Heart right ventricle (tissue), 16 donors: ENCODE data around the gene M1AP. TPM values are rescaled to one million over a fixed set of nuclear protein-coding genes. Genes with fewer than 3 reads are reported as not detected.
A peak's percentile ranks its signal among the peaks of the same experiment; 100 is the strongest.

ENCODE experiments used
- ATAC-seq, 8 donors: fragments of 200-7000 bp; cut with Tn5 transposase; one replicate each; pipeline ENCODE4 v1.9.1; 2020; ENCODE audit warnings: mild to moderate bottlenecking in 8 of 8, moderate library complexity in 8 of 8, moderate number of reproducible peaks in 1 of 8
- DNase-seq, 2 donors: peaks; one replicate each; pipeline ENCODE4 v3.0.0-alpha.2; 2020
- H3K27ac ChIP-seq, 10 donors: fragments of 200-600 bp; sonication (generic) in 2 of 10; one replicate each; pipeline versions ENCODE4 v1.5.0 to v1.8.0; 2020 to 2022; ENCODE audit warnings: mild to moderate bottlenecking in 3 of 10
- H3K27me3 ChIP-seq, 7 donors: fragments of 200-600 bp; one replicate each; pipeline ENCODE4 v1.8.0; 2021 to 2022; ENCODE audit warnings: mild to moderate bottlenecking in 2 of 7
- H3K36me3 ChIP-seq, 9 donors: fragments of 200-600 bp; sonication (generic) in 1 of 9; one replicate each; pipeline versions ENCODE4 v1.5.0 to v1.8.0; 2020 to 2022; ENCODE audit warnings: mild to moderate bottlenecking in 2 of 9
- H3K4me1 ChIP-seq, 9 donors: fragments of 200-600 bp; sonication (generic) in 1 of 9; one replicate each; pipeline versions ENCODE4 v1.5.0 to v1.8.0; 2020 to 2022; ENCODE audit warnings: mild to moderate bottlenecking in 4 of 9
- H3K4me3 ChIP-seq, 10 donors: fragments of 200-600 bp; sonication (generic) in 2 of 10; one replicate each; pipeline versions ENCODE4 v1.5.0 to v1.8.0; 2020 to 2022; ENCODE audit warnings: mild to moderate bottlenecking in 7 of 10, moderate library complexity in 2 of 10
- H3K9me3 ChIP-seq, 11 donors: fragments of 200-600 bp in 10 of 11; sonication (generic) in 2 of 11; one replicate each; pipeline versions ENCODE4 v1.5.0 to v1.8.0; 2013 to 2022; ENCODE audit warnings: mild to moderate bottlenecking in 2 of 11, control low read depth in 1 of 11, moderate library complexity in 1 of 11
- WGBS, 2 donors: extraction: QIAGEN DNeasy Blood & Tissue Kit; methylation state at CpG; one replicate each; pipeline ENCODE4 v1.1.7; 2013; ENCODE audit warnings: inconsistent platforms in 1 of 2; 5-methylcytosine and 5-hydroxymethylcytosine counted together
- intact Hi-C, 10 donors: fragments of 100-400 bp; cut with DNase I; formaldehyde crosslinking; loops; one replicate each; pipeline versions ENCODE4 v1.11.1 to v1.14.2; 2022
- polyA plus RNA-seq, 2 donors: library from polyadenylated mRNA; stranded (reverse); fragments of 200-250 nt; gene quantifications; one replicate each; pipeline ENCODE4 v1.2.3, GENCODE V29; 2013
- total RNA-seq, 10 donors: library from RNA; stranded (reverse); fragmentation: NEBNext Ultra II Directional in 3 of 10; extraction: Animal tissue kit (Norgen Biotek cat#: 25700) in 3 of 10; gene quantifications; one replicate each; pipeline versions ENCODE4 v1.2.1 to v1.2.4, GENCODE V29; 2021 to 2023
- TF ChIP-seq, protein P1 (sequence below), 9 donors: fragments of 200-600 bp; sonication (generic) in 2 of 9; IDR thresholded peaks; one replicate each; pipeline versions ENCODE4 v1.5.0 to v1.8.0; 2021 to 2022; ENCODE audit warnings: antibody characterized with exemption in 9 of 9, mild to moderate bottlenecking in 5 of 9, moderate library complexity in 1 of 9
- donor health status: Arrhythmogenic right ventricular cardiomyopathy.
- donor health status: ischemic (EF 13 %, LVEDD 7.1; RV severe dilation, severe dysfunction).
- donor health status: healthy with polysubstance abuse.
- donor health status: DM: no; HTN: yes; CAD: no.
- donor health status: DM: no; HTN: no; CAD: no.
- donor health status: ischemic (EF 25% LVEDD 6.9; RV normal size, moderate dysfunction).
- donor health status: ischemic (EF 25% LVEDD 5.7; RV mildly dilated, moderate dysfunction).
- donor health status: healthy.
- donor health status: DM: yes; HTN: yes; CAD: no.
- donor health status: Ischemic cardiomyopathy.
- donor health status: ischemic (EF 35%, LVEDD 5.7; RV mildly dilated, moderate dysfunction).
- donor health status: nonischemic (EF 11% LVEDD 7.7; RV severe dilation, severe dysfunction).
- donor health status: DM: yes; HTN: yes; CAD: no.
- donor health status: PGD.
- donor health status: ischemic (EF 29% LVEDD 5.4; RV normal size, mild dysfunction).
- donor health status: nonischemic (EF 23%, LVEDD 6.1; RV moderate dilation, normal function).

Gene M1AP
- total and polyA plus RNA-seq, 12 donors, result 0.03 to 0.44 (median 0.18) TPM; not detected in 7

DNA sequence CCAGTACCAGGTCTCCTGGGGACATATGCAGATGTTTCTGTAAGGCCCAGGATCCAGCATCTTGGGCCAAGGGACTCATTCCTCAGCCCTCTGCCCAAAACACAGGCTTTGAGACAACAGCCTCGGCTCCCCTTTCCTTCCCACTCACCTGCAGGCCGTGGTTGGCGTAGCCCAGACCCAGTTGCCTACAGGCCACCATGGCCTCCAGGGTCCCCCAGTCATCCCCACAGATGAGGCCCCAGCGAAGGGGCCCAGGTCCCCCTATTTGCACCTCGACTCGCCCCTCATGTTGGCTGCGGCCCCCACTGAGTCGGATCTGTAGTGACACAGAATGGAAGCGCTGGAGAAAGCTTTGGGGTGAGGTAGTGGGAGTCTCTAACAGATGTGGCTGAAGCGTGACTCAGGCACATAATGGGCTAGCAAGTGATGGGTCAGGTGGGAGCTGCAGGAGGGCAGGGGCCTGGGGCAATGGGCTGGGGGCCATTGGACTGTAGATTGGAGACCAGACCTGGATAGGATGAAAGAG is 112.6 kb downstream of the M1AP start:
- WGBS, 2 donors, result 93 to 94% methylated on average over 10 of the region's 10 CpGs
- intact Hi-C loops, result no loop called here

DNA sequence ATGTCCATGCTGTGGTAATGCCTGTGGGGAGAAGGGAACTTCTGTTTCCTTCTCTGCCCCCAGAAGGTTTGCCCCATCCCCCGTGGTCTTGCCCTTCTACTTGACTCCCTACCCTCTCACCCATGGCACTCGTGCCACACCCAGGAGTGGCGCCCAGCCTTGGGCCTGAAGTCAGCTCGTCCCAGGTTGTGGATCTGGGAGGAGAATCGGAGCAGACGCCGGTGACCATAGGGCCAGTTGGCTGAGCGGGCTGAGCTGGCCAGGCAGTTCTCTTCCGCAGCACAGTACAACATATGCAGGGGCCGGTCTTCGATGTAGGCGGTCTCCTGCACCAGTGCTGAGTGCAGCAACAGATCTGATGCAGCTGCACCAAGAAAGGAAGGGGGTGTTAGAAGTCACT is 113.7 kb downstream of the M1AP start:
- H3K27ac ChIP-seq, result no peak overlapping the region
- H3K4me3 ChIP-seq, result no peak overlapping the region
- intact Hi-C loops, result loop anchor here in 2 of 10 donors (5.0 kb wide), 2 partner anchors 52 to 53 kb away; partner anchors contain the start of genes CCDC142 (in 1 of the 2) and TTC31 (in 1 of the 2)
- peaks cover 7 to 20% (median 17%) of the 10 kb centered on the region in 9 donors for H3K4me1 ChIP-seq
- TF ChIP-seq, protein P1, sequence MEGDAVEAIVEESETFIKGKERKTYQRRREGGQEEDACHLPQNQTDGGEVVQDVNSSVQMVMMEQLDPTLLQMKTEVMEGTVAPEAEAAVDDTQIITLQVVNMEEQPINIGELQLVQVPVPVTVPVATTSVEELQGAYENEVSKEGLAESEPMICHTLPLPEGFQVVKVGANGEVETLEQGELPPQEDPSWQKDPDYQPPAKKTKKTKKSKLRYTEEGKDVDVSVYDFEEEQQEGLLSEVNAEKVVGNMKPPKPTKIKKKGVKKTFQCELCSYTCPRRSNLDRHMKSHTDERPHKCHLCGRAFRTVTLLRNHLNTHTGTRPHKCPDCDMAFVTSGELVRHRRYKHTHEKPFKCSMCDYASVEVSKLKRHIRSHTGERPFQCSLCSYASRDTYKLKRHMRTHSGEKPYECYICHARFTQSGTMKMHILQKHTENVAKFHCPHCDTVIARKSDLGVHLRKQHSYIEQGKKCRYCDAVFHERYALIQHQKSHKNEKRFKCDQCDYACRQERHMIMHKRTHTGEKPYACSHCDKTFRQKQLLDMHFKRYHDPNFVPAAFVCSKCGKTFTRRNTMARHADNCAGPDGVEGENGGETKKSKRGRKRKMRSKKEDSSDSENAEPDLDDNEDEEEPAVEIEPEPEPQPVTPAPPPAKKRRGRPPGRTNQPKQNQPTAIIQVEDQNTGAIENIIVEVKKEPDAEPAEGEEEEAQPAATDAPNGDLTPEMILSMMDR (IDR thresholded peaks at IDR 0.05), result no peak
- peaks cover 0 to 44% (median 12%) of the 10 kb centered on the region in 9 donors for H3K36me3 ChIP-seq
- no peaks in the 10 kb centered on the region for H3K9me3 ChIP-seq
- DNase-seq, result no peak
- no peak for ATAC-seq
- H3K27me3 ChIP-seq, result no peaks in the 10 kb centered on the region
- 83 to 87% methylated on average over 12 of the region's 12 CpGs for WGBS, 2 donors

More for the DNA sequence above, 112.6 kb downstream of the M1AP start:
- Histone ChIP-seq H3K4me1 (peaks cover 11 to 28% (median 17%) of the 10 kb centered on the region in 9 donors), H3K4me3 (no peak overlapping the region), H3K27me3 (no peaks in the 10 kb centered on the region), H3K9me3 (no peaks in the 10 kb centered on the region), H3K27ac (no peak overlapping the region), H3K36me3 (peaks cover 0 to 44% (median 12%) of the 10 kb centered on the region in 9 donors)
- ATAC-seq (no peak), DNase-seq (no peak)
- TF ChIP-seq, protein P1 (IDR thresholded peaks at IDR 0.05), result no peak

DNA sequence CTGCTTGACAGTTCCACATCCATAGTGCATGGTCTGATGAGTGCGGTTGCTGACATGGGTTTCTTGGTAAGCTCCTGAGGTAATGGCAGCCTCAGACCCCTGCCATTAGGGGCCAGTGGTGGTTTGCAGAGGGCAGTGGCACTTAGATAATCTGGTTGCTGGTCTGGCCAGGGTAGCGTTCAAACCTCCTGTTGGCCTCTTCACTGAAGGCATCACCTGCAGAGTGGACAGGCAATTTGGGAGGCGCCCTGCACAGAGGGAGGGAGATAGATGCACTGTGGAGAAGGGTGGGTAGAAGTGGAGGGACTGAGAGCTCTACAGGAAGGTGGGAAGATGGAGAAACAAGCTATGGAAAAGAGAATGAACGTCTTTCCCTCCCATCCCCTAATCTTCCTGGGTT is 114.7 kb downstream of the M1AP start:
- intact Hi-C loops, result loop anchor here in 2 of 10 donors (5.0 kb wide), 2 partner anchors 51 to 54 kb away; partner anchors contain the start of genes CCDC142 (in 1 of the 2) and TTC31 (in 1 of the 2)
- TF ChIP-seq, protein P1 (IDR thresholded peaks at IDR 0.05), result no peak
- Histone ChIP-seq H3K36me3 (peaks cover 0 to 45% (median 12%) of the 10 kb centered on the region in 9 donors), H3K27me3 (no peaks in the 10 kb centered on the region), H3K4me3 (no peak overlapping the region), H3K27ac (no peak overlapping the region), H3K4me1 (peaks cover 10 to 27% (median 23%) of the 10 kb centered on the region in 9 donors), H3K9me3 (no peaks in the 10 kb centered on the region)
- DNase-seq (no peak), ATAC-seq (no peak)
- 84 to 85% methylated on average over 4 of the region's 4 CpGs for WGBS, 2 donors

DNA sequence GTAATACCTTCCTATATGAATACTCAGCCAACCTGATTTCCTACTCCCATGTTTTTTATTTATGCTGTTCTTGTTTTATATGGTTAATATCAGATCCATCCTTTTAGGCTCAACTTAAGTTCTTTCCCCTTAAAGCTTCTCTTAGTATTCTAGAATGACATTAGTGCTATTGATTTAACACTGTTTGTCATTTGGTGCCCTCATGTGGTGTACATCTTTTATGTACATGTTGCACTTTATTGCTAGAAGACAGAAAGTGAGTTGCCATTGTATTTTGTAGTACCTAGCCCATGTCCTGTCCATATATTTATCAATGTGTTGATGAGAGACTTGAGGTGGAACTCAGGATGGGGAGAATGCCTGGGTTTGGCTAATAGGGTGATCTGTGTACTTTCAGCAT is 115.9 kb downstream of the M1AP start:
- no peak for ATAC-seq
- intact Hi-C loops, result loop anchor here in 2 of 10 donors (5.0 kb wide), 2 partner anchors 50 to 55 kb away; partner anchors contain the start of genes CCDC142 (in 1 of the 2) and TTC31 (in 1 of the 2)

More for the DNA sequence above, 115.9 kb downstream of the M1AP start:
- Histone ChIP-seq H3K36me3 (peaks cover 0 to 57% (median 21%) of the 10 kb centered on the region in 9 donors), H3K4me1 (peaks cover 12 to 35% (median 30%) of the 10 kb centered on the region in 9 donors), H3K9me3 (no peaks in the 10 kb centered on the region), H3K27ac (peak overlapping the region in 1 of 10 donors; percentile 2), H3K4me3 (no peak overlapping the region), H3K27me3 (no peaks in the 10 kb centered on the region)
- no peak for DNase-seq
- TF ChIP-seq, protein P1 (IDR thresholded peaks at IDR 0.05), result peak in 7 of 9 donors; percentile 14 to 45 (median 29)
